NOMO-1 treated with DMSO at 0.1 percent for 48 hours (cell line): ENCODE results near the gene BTBD19.
"Not testable (repeated sequence)": the region's sequence is repeated elsewhere in the genome, so short reads cannot be mapped to it uniquely, and the experiment has no call there.

ENCODE experiments used
- DNase-seq: peaks from one replicate; lab custom pipeline; 2025; ENCODE audit not compliant: unreplicated experiment; lab: John Stamatoyannopoulos, UW

Gene BTBD19

GRCh38 chr1:44808938-44809917, 905 bp downstream of the BTBD19 start:
- DNase-seq, result peak; percentile 70

DNA sequence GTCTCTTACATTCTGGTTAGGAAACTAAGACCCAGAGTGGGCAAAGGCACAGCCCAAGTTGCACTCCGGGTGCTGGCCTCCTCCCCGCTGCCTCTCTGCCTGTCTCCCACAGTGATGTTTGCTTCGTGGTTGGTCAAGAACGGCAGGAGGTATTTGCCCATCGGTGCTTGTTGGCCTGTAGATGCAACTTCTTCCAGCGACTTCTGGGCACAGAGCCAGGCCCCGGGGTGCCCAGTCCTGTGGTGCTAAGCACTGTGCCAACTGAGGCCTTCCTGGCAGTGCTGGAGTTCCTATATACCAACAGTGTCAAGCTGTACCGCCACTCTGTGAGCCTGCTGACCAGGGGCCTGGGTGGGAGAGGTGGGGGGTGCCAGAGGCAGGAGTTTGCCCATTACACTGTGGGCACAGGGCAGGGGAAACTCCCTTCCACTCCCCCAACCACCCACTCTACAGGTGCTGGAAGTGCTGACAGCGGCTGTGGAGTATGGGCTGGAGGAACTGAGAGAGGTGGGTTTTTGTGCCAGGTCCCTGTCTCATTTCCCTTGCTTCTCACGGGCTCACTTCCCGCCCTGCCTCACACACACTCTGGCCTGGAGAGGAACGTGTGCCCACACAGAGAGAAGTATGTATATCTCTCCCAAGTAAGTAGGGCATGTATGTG, 1.9 kb downstream of the BTBD19 start:
- no peak for DNase-seq

DNA sequence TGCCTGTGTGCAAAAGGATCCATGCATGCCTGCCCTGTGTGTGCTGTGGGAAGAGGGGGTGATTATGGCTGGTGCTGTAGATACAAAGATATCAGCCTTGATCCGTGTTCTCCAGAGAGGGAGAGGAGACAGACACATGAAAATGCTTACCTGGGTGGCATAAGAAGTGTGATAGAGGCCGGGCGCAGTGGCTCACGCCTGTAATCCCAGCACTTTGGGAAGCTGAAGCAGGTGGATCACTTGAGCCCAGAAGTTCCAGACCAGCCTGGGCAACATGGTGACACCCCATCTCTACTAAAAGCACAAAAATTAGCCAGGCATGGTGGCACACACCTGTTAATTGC, 2.4 kb downstream of the BTBD19 start:
- not testable (repeated sequence) for DNase-seq

DNA sequence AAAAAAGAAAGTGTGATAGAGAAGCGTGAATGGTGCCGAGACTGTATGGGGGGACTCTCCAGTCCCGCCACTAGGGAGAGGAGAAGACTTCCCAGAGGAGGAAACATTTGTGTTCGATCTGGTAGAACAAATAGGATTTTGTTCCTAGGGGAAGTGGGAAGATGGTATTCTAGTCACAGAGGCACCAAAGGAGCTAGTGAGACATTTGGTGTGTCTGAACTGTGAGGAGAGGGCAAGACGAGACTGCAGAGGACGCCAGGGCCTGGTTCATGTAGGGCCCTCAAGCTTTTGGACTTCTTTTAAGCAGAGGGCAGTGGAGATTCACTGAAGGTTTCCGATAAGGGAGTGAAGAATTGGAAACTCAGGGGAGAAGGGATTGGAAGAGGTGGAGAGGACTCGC, 2.9 kb downstream of the BTBD19 start:
- no peak for DNase-seq

DNA sequence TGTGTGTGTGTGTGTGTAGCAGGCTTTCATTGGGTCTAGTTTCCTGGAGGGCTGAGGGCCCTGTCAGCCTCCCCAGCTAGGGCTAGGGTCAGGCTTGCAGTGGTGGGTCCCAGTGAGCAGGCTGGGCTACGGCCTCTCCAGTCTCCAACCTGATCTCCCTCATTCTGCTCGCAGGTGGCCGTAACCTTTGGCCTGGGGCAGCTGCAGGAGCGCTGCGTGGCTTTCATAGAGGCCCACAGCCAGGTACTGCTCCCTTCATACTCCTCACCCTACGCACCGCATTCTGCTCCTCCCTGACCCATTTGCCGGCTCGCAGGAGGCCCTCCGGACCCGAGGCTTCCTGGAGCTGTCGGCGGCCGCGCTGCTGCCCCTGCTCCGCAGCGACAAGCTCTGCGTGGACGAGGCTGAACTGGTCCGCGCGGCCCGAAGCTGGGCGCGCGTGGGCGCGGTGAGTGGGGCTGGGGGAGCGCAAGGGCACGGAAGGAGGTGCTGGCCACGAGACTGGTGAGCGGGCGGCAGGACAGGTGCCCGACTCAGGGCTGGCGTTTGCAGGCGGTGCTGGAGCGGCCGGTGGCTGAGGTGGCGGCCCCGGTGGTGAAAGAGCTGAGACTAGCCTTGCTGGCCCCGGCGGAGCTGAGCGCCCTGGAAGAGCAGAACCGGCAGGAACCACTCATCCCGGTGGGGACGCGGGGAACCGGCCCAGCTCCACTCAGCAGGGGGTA, 4.7 kb downstream of the BTBD19 start:
- no peak for DNase-seq

DNA sequence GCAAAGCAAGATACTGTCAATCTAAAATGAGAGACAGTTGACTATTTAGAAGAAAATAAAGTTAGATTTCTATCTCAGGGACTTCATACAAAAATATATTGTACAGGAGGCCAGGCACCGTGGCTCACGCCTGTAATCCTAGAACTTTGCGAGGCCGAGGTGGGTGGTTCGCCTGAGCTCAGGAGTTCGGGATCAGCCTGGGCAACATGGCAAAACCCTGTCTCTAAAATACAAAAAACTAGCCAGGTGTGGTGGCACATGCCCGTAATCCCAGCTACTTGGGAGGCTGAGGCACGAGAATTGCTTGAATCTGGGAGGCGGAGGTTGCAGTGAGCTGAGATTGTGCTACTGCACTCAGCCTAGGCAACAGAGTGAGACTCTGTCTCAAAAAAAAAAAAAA, 7.6 kb downstream of the BTBD19 start:
- DNase-seq, result not testable (repeated sequence)

DNA sequence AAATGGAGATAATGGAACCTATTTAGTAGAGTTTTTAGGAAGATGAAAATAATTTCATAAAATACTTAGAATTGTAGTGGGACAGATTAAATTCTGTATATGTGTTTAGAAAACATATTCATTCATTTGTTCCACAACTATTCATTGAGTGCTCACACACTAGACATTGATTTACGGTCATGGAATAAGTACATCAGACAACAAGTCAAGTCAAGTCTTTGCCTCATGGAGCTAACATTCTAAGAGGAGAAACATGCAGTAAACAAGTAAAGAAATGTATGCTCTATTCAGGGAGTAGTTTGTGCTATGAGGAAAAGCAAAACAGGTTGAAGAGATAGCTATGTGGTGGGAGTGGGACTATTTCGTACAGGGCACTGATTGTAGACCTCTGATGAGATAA, 9.0 kb downstream of the BTBD19 start:
- no peak for DNase-seq

DNA sequence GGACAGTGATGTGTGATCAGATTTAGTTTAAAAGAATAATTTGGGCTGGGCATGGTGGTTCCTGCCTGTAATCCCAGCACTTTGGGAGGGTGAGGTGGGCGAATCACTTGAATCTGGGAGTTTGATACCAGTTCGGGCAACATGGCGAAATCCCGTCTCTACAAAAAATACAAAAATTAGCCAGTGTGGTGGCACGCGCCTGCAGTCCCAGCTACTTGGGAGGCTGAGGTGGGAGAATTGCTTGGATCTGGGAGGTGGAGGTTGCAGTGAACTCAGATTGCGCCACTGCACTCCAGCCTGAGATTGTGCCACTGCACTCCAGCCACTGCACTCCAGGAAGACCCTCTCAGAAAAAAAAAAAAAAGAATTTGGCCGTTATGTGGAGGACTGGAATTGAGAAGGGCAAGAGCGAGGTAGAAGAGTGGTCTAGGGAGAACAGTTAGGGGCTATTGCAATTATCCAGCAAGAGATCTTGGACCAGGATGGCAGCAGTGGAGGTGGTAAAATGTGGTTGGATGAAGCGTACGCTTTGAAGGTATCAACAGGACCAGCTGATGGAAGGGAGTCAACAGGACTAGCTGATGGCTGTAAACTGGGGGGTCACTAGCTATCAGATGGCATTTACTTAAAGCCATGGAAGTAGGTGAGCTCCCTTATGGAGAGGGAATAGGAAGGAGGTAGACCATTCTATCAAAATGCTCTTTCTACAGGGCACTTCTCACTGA, 9.6 kb downstream of the BTBD19 start:
- no peak for DNase-seq

DNA sequence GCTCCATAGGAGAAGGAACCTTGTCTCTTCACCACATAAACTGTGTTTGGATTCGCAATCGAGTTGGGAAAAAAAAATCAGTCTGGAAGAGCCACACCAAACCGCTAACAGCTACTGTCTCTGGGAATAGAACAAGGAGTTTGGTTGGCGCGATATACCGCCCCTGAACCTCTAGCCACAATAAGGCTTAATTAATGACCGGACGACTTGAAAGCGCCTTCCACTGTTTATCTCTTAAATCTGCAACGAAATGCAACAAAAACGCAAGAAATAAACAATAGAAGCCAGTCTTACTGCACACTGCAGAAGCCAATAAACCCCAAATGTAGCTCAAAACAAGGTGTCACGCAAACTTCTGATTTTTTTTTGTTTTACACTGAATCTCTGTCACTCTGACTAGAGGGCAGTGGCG, 10.9 kb downstream of the BTBD19 start:
- no peak for DNase-seq

GRCh38 chr1:44819608-44820327, 11.4 kb downstream of the BTBD19 start:
- DNase-seq, result peak; percentile 93

DNA sequence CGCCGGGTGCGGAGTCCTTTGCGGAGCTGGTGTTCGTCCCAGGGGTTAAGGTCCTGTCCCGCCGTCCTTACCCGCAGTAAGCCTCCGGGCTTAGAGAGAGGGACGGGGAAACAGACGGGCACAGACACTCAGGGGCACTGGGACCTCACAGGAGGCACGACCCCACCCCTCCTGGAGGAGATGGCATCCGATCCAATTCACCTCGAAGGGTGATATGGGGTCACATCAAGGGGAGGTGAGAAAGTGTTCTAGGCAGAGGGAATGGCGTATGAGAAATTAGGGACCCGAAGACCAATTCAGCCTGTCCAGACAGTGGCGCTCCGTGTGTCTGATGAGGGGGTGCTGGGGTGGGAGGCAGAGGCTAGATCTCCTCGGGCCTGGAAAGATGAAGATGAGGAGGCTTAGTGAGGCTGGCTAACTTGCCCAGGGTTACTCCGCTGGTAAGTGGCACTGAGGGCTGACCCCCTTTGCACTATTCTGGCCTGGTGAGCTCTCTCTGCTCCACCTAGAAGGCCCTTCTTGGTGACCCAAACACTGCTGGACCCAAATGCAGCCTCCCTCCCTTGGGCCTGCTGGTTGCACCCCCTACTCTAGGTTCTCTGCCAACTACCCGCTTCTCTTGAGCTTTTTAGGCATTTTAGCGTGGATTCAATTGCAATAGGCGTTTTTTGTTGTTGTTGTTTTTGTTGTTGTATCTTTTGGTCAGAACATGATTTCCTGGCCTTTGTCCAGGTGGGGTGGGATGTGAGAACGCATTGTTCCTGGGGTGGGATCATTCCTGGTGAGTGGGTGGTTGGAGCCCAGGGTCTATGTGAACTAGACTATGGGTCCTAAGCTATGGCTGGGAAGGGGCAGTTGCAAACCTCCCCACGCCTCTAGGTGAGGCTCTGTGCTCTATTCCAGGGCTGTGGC, 12.3 kb downstream of the BTBD19 start:
- DNase-seq, result no peak

GRCh38 chr1:44821240-44821715, 13.0 kb downstream of the BTBD19 start:
- DNase-seq, result no peak

DNA sequence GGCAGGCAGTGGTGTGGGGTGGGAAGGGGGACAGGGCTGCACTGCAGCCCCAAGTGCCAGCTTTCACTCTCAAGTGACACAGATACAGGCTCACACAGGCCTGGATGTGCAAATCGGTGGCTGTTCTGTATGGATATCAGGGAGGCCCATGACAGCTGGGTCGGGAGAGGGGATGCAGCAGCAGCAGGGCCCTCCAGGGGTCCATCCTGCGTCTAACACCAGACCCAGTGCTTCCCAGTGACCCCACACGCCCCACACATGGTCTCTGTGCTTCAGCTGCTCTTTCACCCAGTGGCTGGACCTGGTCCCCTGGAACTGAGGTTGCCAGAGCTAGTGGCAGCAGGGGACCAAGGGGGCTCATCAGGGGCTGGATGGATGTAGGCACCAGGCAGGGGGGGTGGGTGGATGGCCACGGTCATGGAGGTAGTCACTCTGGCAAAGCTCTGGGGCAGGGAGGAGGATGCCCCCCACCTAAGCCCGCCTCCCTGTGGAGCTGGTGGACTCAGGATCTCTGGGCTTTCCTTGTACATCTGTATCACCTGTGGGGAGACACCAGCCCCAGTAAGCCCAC, 13.9 kb downstream of the BTBD19 start:
- no peak for DNase-seq

DNA sequence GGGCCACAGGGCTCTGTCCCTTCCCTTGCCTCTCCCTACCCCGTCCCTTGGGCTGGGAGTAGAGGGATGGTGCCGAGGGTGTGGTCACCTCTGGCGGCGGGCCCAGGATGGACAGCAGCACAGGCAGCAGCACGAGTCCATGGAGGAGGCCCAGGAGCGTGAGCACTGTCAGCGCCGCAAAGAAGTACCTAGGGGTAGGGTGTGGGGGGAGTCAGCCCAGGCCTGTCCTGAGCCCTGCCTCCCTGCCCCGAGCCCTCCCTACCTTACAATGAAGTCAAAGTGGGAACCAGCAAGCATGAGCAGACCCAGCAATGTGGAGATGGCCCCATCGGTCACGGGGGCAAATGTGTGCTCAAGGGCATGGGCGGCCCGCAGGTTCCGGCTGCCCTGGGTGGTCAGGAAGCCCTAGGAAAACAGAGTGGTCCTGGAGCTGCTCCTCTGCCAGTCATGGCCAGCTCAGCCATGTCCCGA, 14.7 kb downstream of the BTBD19 start:
- DNase-seq, result no peak

- not testable (repeated sequence) for DNase-seq
These were observed 16.1 kb downstream of the BTBD19 start for GRCh38 chr1:44824392-44824791.

DNA sequence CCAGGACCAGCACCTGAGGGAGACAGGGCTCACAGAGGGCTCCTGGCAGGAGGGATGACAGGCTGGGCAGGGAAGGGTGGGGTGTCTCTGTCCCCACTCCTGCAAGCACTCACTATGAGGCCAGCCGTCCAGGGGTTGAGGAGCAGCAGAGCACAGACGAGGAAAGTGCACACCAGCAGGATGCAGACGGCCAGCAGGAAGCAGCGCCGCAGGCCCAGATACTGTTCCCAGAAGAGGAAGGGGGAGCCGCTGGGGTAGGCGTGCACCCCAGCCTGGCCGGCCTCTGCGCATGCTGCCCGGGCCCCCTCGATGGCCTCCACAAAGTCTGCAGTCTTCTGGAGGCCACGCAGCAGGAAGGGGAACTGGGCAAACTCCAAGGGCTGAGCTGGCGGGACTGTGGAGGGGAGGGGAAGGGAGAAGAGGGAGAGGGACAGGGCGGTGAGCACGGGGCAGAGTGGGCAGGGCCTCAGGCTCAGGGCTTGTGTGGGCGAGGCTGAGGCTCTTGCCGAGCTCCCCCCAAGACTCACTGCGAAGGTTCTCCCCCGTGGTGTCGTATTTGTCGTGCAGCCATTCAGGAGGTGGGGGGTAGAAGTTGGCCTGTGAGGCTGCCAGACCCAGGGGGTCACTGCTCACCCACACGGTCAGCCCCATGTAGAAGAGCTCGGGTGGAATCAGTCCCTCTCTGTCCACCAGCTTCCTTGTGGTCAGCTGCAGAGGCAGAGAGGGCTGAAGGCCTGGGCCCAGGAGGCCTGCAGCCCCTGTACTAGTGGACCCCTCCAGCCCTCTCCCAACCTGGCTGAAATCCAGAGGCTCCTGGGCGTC, 18.3 kb downstream of the BTBD19 start:
- DNase-seq, result peak; percentile 76

DNA sequence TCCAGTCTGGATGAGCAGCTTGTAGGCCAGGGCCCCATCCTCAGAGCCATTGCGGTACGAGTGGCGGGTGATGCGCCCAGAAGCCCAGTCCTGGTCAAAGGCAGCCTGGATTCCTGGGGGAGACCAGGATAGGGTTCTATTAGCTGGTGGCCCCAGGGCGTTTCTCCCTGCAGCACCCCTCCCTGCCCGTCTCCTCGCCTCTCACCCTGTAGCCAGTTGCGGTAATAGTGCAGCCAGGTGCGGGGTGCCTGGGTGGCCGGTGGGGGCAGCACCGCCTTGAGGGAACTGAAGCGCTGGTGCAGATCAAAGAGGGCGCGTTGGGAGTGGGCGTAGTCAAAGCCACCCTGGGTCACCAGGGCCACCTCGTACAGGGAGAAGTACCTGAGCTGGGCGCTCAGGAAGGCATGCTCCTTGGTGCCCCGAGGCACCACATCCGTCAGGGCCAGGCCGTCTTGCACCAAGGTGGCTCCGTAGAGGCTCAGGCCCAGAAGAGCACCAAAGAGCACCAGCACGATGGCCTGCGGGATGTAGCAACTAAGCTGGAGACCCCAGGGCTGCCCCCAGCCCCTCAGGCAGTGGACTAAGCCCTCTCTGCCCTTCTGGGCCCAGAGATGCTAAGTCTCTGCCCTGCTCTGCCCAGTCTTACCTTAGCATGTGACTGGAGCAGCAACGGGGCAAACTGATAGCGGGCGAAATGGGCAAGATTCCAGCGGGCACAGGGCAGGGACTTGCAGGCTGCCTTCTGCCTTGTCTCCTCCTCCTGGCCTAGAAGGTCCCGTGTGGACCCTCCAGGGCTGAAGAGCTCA, 19.1 kb downstream of the BTBD19 start:
- DNase-seq, result no peak
